HG03354 (cell line): ENCODE data around the gene RPEL1.

Source experiments
- ATAC-seq: cut with Tn5 transposase; IDR thresholded peaks from one replicate; pipeline ENCODE4 v1.9.1; 2021; ENCODE audit warnings: mild to moderate bottlenecking; ENCODE audit not compliant: unreplicated experiment, poor library complexity, severe bottlenecking

Gene RPEL1

GRCh38 chr10:103277713-103278536 is 32.2 kb downstream of the RPEL1 start:
- no peak for ATAC-seq

GRCh38 chr10:103278537-103278823 is 32.8 kb downstream of the RPEL1 start:
- ATAC-seq, result no peak

- ATAC-seq, result no peak
Observed at GRCh38 chr10:103278862-103279298, 33.2 kb downstream of the RPEL1 start.

GRCh38 chr10:103280031-103280430 is 34.3 kb downstream of the RPEL1 start:
- no peak for ATAC-seq

GRCh38 chr10:103280506-103280905 is 34.8 kb downstream of the RPEL1 start:
- ATAC-seq, result no peak

GRCh38 chr10:103281753-103282152 is 36.1 kb downstream of the RPEL1 start:
- ATAC-seq, result no peak

GRCh38 chr10:103282961-103283360 is 37.3 kb downstream of the RPEL1 start:
- ATAC-seq, result no peak

- no peak for ATAC-seq
Observed at GRCh38 chr10:103284170-103284569, 38.5 kb downstream of the RPEL1 start.

GRCh38 chr10:103287992-103288391 is 42.3 kb downstream of the RPEL1 start:
- no peak for ATAC-seq

- no peak for ATAC-seq
Observed at GRCh38 chr10:103291588-103291987, 45.9 kb downstream of the RPEL1 start.

GRCh38 chr10:103295374-103296015 is 49.8 kb downstream of the RPEL1 start:
- ATAC-seq, result no peak
